ENCODE measurements around the gene NUP153. TPM values are rescaled to one million over a fixed set of nuclear protein-coding genes. Genes with fewer than 3 reads are reported as not detected.

NUP153 gene
- polyA plus RNA-seq, 2 of the 4 experiments (the other 2 are of a cell fraction) = 26.4 to 47.3 TPM

DNA sequence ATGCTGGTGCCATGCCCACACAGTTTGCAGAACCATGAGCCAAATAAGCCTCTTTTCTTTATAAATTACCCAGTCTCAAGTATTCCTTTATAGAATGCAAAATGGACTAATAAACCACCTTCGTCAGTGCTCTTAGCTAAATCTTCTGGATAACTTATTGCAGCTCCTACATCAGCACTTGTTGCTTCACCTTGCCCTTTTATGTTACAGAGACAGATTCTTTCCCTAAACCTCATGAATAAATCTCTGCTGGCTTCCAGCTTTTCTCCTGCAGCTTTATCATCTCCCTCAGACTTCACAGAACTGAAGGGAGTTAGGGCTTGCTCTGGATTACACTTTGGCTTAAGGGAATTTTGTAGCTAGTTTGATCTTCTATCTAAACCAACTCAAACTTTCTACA is 22.6 kb downstream of the NUP153 start (continued):
- TF ChIP-seq ATOH8 (CRISPR knock-in tag; IDR thresholded peaks at IDR 0.05; ENCODE audit: low read depth) = no peak
- TF ChIP-seq SREBF2 (IDR thresholded peaks at IDR 0.05) = no peak
- TF ChIP-seq ZSCAN20 (CRISPR knock-in tag; IDR thresholded peaks at IDR 0.05) = no peak
- TF ChIP-seq EHF (CRISPR knock-in tag; IDR thresholded peaks at IDR 0.05) = no peak
- no peak for TF ChIP-seq ZC3H11A (IDR thresholded peaks at IDR 0.05)

DNA sequence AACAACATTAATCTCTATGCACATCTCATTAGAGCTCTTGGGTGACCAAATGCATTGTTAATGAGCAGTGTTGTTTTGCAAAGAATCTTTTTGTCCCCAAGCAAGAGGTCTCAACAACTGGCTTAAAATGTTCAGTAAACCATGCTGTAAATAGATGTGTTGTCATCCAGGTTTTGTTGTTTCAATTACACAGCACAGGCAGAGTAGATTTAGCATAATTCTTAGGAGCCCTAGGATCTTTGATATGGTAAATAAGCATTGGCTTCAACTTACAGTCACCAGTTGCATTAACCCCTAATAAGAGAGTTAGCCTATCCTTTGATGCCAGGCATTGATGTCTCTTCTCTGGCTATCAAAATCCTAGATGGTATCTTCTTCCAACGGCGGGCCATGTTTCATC is 23.3 kb downstream of the NUP153 start:
- FAIRE-seq = no peak

DNA sequence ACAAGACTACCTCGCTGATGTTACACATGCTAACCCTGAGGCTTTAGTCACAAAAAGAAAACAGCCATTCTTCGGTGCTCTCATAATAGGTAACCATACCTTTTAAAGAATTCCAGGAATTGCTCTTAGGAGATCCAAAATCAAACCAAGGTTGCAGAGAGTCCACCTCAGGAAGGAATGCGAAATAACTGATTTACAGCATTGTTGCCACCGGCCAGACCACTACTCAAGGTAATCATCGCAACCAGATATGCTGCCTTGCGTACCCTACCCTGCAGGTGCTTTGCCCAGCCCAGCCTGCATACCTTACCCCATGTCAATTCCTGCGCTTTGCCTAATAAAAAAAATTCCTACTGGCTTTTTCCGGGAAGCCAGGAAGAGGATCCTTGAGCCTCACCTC is 27.0 kb downstream of the NUP153 start:
- H3K4me3 ChIP-seq = no peak overlapping the region
- no peak overlapping the region for H3K4me2 ChIP-seq
- no peak overlapping the region for H3K27ac ChIP-seq
- no peak for FAIRE-seq
- ChIA-PET POLR2A (no interaction called here), CTCF (no interaction called here)
- no peak for TF ChIP-seq CBX8 (IDR thresholded peaks at IDR 0.05)
- TF ChIP-seq JUNB (IDR thresholded peaks at IDR 0.05) = no peak
- no peak for TF ChIP-seq RARB (CRISPR knock-in tag; IDR thresholded peaks at IDR 0.05)
- DNase-seq (ENCODE audit: low read depth in 1 of 2, low spot score in 1 of 2) = no peak
- 93% methylated on average over 8 of the region's 8 CpGs for WGBS (ENCODE audit: missing lambda C conversion rate)
- no peaks in the 10 kb centered on the region for H3K9me3 ChIP-seq
- no peak for ATAC-seq
- H3K4me1 ChIP-seq = 0 out of 3 replicates have a peak, but pooled peaks cover 8% of the 10 kb centered on the region

More for the DNA sequence above, 23.3 kb downstream of the NUP153 start:
- ChIA-PET POLR2A (no interaction called here), CTCF (no interaction called here)
- ATAC-seq (no peak), DNase-seq (ENCODE audit: low read depth in 1 of 2, low spot score in 1 of 2) (no peak)
- 100% methylated on average over 2 of the region's 2 CpGs for WGBS (ENCODE audit: missing lambda C conversion rate)
- 0 out of 3 replicates have a peak, but pooled peaks cover 3% of the 10 kb centered on the region for H3K4me1 ChIP-seq
- no peak for TF ChIP-seq KDM5A (IDR thresholded peaks at IDR 0.05)
- no peak overlapping the region for H3K4me3 ChIP-seq
- no peaks in the 10 kb centered on the region for H3K9me3 ChIP-seq
- H3K4me2 ChIP-seq = no peak overlapping the region
- no peak overlapping the region for H3K27ac ChIP-seq

GRCh38 chr6:17677602-17678001 is 29.1 kb downstream of the NUP153 start:
- 89% methylated on average over 5 of the region's 5 CpGs for WGBS (ENCODE audit: missing lambda C conversion rate)
- TF ChIP-seq HDAC2 (IDR thresholded peaks at IDR 0.05) (no peak), NR3C1 (IDR thresholded peaks at IDR 0.05) (no peak), CBX2 (IDR thresholded peaks at IDR 0.05; ENCODE audit: borderline replicate concordance, low read depth) (no peak), SREBF2 (IDR thresholded peaks at IDR 0.05) (no peak), HOXA7 (CRISPR knock-in tag; IDR thresholded peaks at IDR 0.05) (no peak), EHF (CRISPR knock-in tag; IDR thresholded peaks at IDR 0.05) (no peak), KDM1A (IDR thresholded peaks at IDR 0.05; ENCODE audit: low read depth) (no peak), POLR2A (IDR thresholded peaks at IDR 0.05; ENCODE audit: low read length) (no peak), RCOR1 (IDR thresholded peaks at IDR 0.05; ENCODE audit: low read depth, low read length) (no peak), MAX (IDR thresholded peaks at IDR 0.05) (no peak), NPAS2 (CRISPR knock-in tag; IDR thresholded peaks at IDR 0.05; ENCODE audit: borderline replicate concordance) (no peak), CHD2 (IDR thresholded peaks at IDR 0.05; ENCODE audit: low read length, partially characterized antibody) (no peak), CHD4 (IDR thresholded peaks at IDR 0.05; ENCODE audit: borderline replicate concordance) (no peak), CEBPB (IDR thresholded peaks at IDR 0.05) (no peak)
- TF ChIP-seq, protein P1, sequence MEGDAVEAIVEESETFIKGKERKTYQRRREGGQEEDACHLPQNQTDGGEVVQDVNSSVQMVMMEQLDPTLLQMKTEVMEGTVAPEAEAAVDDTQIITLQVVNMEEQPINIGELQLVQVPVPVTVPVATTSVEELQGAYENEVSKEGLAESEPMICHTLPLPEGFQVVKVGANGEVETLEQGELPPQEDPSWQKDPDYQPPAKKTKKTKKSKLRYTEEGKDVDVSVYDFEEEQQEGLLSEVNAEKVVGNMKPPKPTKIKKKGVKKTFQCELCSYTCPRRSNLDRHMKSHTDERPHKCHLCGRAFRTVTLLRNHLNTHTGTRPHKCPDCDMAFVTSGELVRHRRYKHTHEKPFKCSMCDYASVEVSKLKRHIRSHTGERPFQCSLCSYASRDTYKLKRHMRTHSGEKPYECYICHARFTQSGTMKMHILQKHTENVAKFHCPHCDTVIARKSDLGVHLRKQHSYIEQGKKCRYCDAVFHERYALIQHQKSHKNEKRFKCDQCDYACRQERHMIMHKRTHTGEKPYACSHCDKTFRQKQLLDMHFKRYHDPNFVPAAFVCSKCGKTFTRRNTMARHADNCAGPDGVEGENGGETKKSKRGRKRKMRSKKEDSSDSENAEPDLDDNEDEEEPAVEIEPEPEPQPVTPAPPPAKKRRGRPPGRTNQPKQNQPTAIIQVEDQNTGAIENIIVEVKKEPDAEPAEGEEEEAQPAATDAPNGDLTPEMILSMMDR (IDR thresholded peaks at IDR 0.05) = no peak
- ATAC-seq = no peak
- Histone ChIP-seq H3K4me2 (no peak overlapping the region), H3K9me3 (no peaks in the 10 kb centered on the region), H3K4me1 (0 out of 3 replicates have a peak, but pooled peaks cover 8% of the 10 kb centered on the region), H3K27ac (no peak overlapping the region), H3K4me3 (no peak overlapping the region)
- no peak for FAIRE-seq
- POLR2A ChIA-PET = no interaction called here
- CTCF ChIA-PET = no interaction called here
- no peak for DNase-seq (ENCODE audit: low read depth in 1 of 2, low spot score in 1 of 2)
